Measurements from ENCODE around the gene CHGA. TPM values are rescaled to one million over a fixed set of nuclear protein-coding genes. Genes with fewer than 3 reads are reported as not detected.

The CHGA gene
- polyA plus RNA-seq, 4 donors: 20.4 to 1,234 (median 106) TPM

DNA sequence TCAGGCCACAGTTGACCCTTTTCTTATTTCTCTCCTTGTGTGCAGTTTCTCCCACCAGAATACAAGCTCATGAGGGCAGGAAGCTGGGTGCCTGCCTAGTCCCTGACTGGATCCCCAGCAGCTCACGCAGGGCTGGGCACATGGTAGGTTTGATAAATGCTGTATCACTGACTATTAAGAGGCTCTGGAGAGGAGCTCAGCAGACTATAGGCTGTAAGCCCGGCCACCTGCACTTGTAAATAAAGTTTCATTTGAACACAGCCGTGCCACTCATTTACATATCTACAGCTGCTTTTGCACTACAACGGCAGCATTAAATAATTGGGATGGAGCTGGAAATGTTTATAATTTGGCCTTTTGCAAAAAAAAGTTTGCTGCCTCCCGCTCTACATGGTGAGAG lies 32.0 kb downstream of the CHGA start:
- Histone ChIP-seq H3K27me3 (ENCODE audit: control insufficient read depth in 3 of 3, insufficient read depth in 3 of 3, low read length in 3 of 3) (no peaks in the 10 kb centered on the region), H3K36me3 (ENCODE audit: control insufficient read depth in 3 of 3, insufficient read depth in 2 of 3, low read depth in 1 of 3, low read length in 3 of 3) (peaks cover 8 to 99% (median 14%) of the 10 kb centered on the region in 3 donors), H3K4me3 (ENCODE audit: low read depth in 1 of 3, low read length in 3 of 3) (no peak overlapping the region), H3K9me3 (ENCODE audit: control insufficient read depth in 2 of 2, insufficient read depth in 1 of 2, low read depth in 1 of 2, low read length in 1 of 2) (no peaks in the 10 kb centered on the region), H3K27ac (ENCODE audit: low read depth in 1 of 3, low read length in 2 of 3) (no peak overlapping the region), H3K4me1 (ENCODE audit: control insufficient read depth in 3 of 3, insufficient read depth in 2 of 3, low read depth in 1 of 3, low read length in 2 of 3) (peaks cover 0 to 2% (median 0%) of the 10 kb centered on the region in 3 donors)
- no peak for DNase-seq
- 84 to 86% (median 85%) methylated on average over 5 of the region's 5 CpGs for WGBS, 3 donors
- FAIRE-seq: no peak

GRCh38 chr14:92955381-92955780 lies 32.4 kb downstream of the CHGA start:
- FAIRE-seq (no peak), DNase-seq (no peak)
- Histone ChIP-seq H3K27me3 (ENCODE audit: control insufficient read depth in 3 of 3, insufficient read depth in 3 of 3, low read length in 3 of 3) (no peaks in the 10 kb centered on the region), H3K36me3 (ENCODE audit: control insufficient read depth in 3 of 3, insufficient read depth in 2 of 3, low read depth in 1 of 3, low read length in 3 of 3) (peaks cover 5 to 99% (median 14%) of the 10 kb centered on the region in 3 donors), H3K4me1 (ENCODE audit: control insufficient read depth in 3 of 3, insufficient read depth in 2 of 3, low read depth in 1 of 3, low read length in 2 of 3) (peaks cover 0 to 5% (median 0%) of the 10 kb centered on the region in 3 donors), H3K27ac (ENCODE audit: low read depth in 1 of 3, low read length in 2 of 3) (no peak overlapping the region), H3K4me3 (ENCODE audit: low read depth in 1 of 3, low read length in 3 of 3) (no peak overlapping the region), H3K9me3 (ENCODE audit: control insufficient read depth in 2 of 2, insufficient read depth in 1 of 2, low read depth in 1 of 2, low read length in 1 of 2) (no peaks in the 10 kb centered on the region)
- 89 to 96% (median 94%) methylated on average over 7 of the region's 7 CpGs for WGBS, 3 donors

- no peaks in the 10 kb centered on the region for H3K27me3 ChIP-seq (ENCODE audit: control insufficient read depth in 3 of 3, insufficient read depth in 3 of 3, low read length in 3 of 3)
- H3K9me3 ChIP-seq (ENCODE audit: control insufficient read depth in 2 of 2, insufficient read depth in 1 of 2, low read depth in 1 of 2, low read length in 1 of 2): no peaks in the 10 kb centered on the region
- no peak for DNase-seq
- FAIRE-seq: no peak
- H3K27ac ChIP-seq (ENCODE audit: low read depth in 1 of 3, low read length in 2 of 3): no peak overlapping the region
- peaks cover 0 to 5% (median 0%) of the 10 kb centered on the region in 3 donors for H3K4me1 ChIP-seq (ENCODE audit: control insufficient read depth in 3 of 3, insufficient read depth in 2 of 3, low read depth in 1 of 3, low read length in 2 of 3)
- WGBS, 3 donors: 83 to 84% (median 83%) methylated on average over 11 of the region's 11 CpGs
- peaks cover 4 to 99% (median 20%) of the 10 kb centered on the region in 3 donors for H3K36me3 ChIP-seq (ENCODE audit: control insufficient read depth in 3 of 3, insufficient read depth in 2 of 3, low read depth in 1 of 3, low read length in 3 of 3)
- H3K4me3 ChIP-seq (ENCODE audit: low read depth in 1 of 3, low read length in 3 of 3): no peak overlapping the region
Observed at GRCh38 chr14:92956961-92957360, 34.0 kb downstream of the CHGA start.

- 87 to 91% (median 90%) methylated on average over 22 of the region's 22 CpGs for WGBS, 3 donors
- Histone ChIP-seq H3K4me3 (ENCODE audit: low read depth in 1 of 3, low read length in 3 of 3) (no peak overlapping the region), H3K27ac (ENCODE audit: low read depth in 1 of 3, low read length in 2 of 3) (no peak overlapping the region), H3K9me3 (ENCODE audit: control insufficient read depth in 2 of 2, insufficient read depth in 1 of 2, low read depth in 1 of 2, low read length in 1 of 2) (no peaks in the 10 kb centered on the region), H3K27me3 (ENCODE audit: control insufficient read depth in 3 of 3, insufficient read depth in 3 of 3, low read length in 3 of 3) (no peaks in the 10 kb centered on the region), H3K4me1 (ENCODE audit: control insufficient read depth in 3 of 3, insufficient read depth in 2 of 3, low read depth in 1 of 3, low read length in 2 of 3) (peaks cover 0 to 5% (median 0%) of the 10 kb centered on the region in 3 donors), H3K36me3 (ENCODE audit: control insufficient read depth in 3 of 3, insufficient read depth in 2 of 3, low read depth in 1 of 3, low read length in 3 of 3) (peaks cover 4 to 98% (median 21%) of the 10 kb centered on the region in 3 donors)
- FAIRE-seq (no peak), DNase-seq (no peak)
Observed at GRCh38 chr14:92958373-92959188, 35.6 kb downstream of the CHGA start.

- peaks cover 4 to 95% (median 21%) of the 10 kb centered on the region in 3 donors for H3K36me3 ChIP-seq (ENCODE audit: control insufficient read depth in 3 of 3, insufficient read depth in 2 of 3, low read depth in 1 of 3, low read length in 3 of 3)
- no peak overlapping the region for H3K4me3 ChIP-seq (ENCODE audit: low read depth in 1 of 3, low read length in 3 of 3)
- no peaks in the 10 kb centered on the region for H3K27me3 ChIP-seq (ENCODE audit: control insufficient read depth in 3 of 3, insufficient read depth in 3 of 3, low read length in 3 of 3)
- FAIRE-seq: no peak
- H3K27ac ChIP-seq (ENCODE audit: low read depth in 1 of 3, low read length in 2 of 3): no peak overlapping the region
- no peaks in the 10 kb centered on the region for H3K9me3 ChIP-seq (ENCODE audit: control insufficient read depth in 2 of 2, insufficient read depth in 1 of 2, low read depth in 1 of 2, low read length in 1 of 2)
- H3K4me1 ChIP-seq (ENCODE audit: control insufficient read depth in 3 of 3, insufficient read depth in 2 of 3, low read depth in 1 of 3, low read length in 2 of 3): peaks cover 0 to 5% (median 0%) of the 10 kb centered on the region in 3 donors
- no peak for DNase-seq
- WGBS, 3 donors: 80 to 93% (median 92%) methylated on average over 10 of the region's 10 CpGs
Observed at GRCh38 chr14:92959189-92959531, 36.2 kb downstream of the CHGA start.

GRCh38 chr14:92959761-92960680 lies 37.1 kb downstream of the CHGA start:
- H3K36me3 ChIP-seq (ENCODE audit: control insufficient read depth in 3 of 3, insufficient read depth in 2 of 3, low read depth in 1 of 3, low read length in 3 of 3): peaks cover 4 to 89% (median 21%) of the 10 kb centered on the region in 3 donors
- H3K27ac ChIP-seq (ENCODE audit: low read depth in 1 of 3, low read length in 2 of 3): no peak overlapping the region
- WGBS, 3 donors: 85 to 91% (median 89%) methylated on average over 30 of the region's 30 CpGs
- no peak overlapping the region for H3K4me3 ChIP-seq (ENCODE audit: low read depth in 1 of 3, low read length in 3 of 3)
- H3K9me3 ChIP-seq (ENCODE audit: control insufficient read depth in 2 of 2, insufficient read depth in 1 of 2, low read depth in 1 of 2, low read length in 1 of 2): peaks cover 0 to 4% of the 10 kb centered on the region in 2 donors
- no peak for DNase-seq
- peaks cover 0 to 5% (median 0%) of the 10 kb centered on the region in 3 donors for H3K4me1 ChIP-seq (ENCODE audit: control insufficient read depth in 3 of 3, insufficient read depth in 2 of 3, low read depth in 1 of 3, low read length in 2 of 3)
- no peak for FAIRE-seq
- H3K27me3 ChIP-seq (ENCODE audit: control insufficient read depth in 3 of 3, insufficient read depth in 3 of 3, low read length in 3 of 3): no peaks in the 10 kb centered on the region

DNA sequence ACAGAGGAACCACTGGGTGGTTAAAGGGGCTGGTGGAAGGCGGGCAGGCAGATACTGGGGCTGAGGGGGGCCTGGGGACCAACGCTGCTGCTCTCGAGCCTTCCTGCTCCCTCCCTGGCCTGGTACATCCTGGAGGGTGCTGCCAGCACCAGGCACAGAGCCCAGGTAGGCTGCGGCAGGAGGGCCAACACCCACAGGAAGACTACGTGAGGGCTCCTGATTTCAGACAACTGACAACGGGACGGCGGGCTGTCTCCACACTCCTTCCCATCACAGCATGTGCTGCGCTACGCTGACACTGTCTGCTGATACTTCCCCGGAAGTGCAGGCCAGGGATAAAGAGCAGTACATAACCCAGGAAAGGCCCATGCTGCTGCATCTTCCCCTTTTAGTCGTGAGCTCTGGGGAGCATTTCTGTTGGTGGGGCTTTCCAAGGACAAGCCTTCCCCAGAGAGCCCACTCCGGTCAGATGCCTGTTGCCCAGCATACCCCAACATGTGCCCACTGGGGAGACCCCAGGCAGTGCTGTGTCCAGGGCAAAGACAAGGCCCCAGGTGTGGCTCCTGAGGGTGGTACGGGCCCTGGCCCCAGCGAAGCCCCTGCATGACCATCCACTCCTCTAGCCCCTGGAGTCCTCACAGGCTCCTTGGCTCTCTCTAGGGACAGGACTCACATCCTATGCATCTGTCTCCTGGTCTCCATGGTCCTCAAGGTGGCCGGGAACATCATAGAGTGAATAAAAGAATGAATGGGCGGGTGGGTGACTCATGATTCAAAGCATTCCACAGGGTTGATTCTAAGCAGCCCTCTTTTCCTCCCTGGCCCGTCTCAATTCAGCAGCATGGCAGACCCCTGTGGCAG lies 38.0 kb downstream of the CHGA start:
- Histone ChIP-seq H3K27me3 (ENCODE audit: control insufficient read depth in 3 of 3, insufficient read depth in 3 of 3, low read length in 3 of 3) (no peaks in the 10 kb centered on the region), H3K4me3 (ENCODE audit: low read depth in 1 of 3, low read length in 3 of 3) (no peak overlapping the region), H3K36me3 (ENCODE audit: control insufficient read depth in 3 of 3, insufficient read depth in 2 of 3, low read depth in 1 of 3, low read length in 3 of 3) (peaks cover 4 to 82% (median 18%) of the 10 kb centered on the region in 3 donors), H3K27ac (ENCODE audit: low read depth in 1 of 3, low read length in 2 of 3) (no peak overlapping the region), H3K4me1 (ENCODE audit: control insufficient read depth in 3 of 3, insufficient read depth in 2 of 3, low read depth in 1 of 3, low read length in 2 of 3) (peaks cover 0 to 5% (median 0%) of the 10 kb centered on the region in 3 donors), H3K9me3 (ENCODE audit: control insufficient read depth in 2 of 2, insufficient read depth in 1 of 2, low read depth in 1 of 2, low read length in 1 of 2) (peaks cover 0 to 4% of the 10 kb centered on the region in 2 donors)
- DNase-seq (no peak), FAIRE-seq (no peak)
- 90 to 91% (median 91%) methylated on average over 18 of the region's 18 CpGs for WGBS, 3 donors

DNA sequence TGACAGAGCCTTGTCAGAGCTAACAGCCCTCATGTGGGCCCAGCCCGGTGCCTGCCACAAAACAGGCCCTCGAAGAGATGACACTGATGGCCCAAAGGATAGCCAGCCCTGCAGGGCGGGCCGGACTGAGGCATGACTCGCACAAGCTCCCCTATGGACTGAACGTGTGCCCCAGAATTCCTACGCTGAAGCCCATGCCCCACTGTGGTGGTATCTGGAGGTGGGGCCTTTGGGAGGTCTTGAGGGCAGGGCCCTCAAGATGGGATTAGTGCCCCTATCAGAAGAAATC lies 38.6 kb downstream of the CHGA start:
- Histone ChIP-seq H3K27ac (ENCODE audit: low read depth in 1 of 3, low read length in 2 of 3) (no peak overlapping the region), H3K4me1 (ENCODE audit: control insufficient read depth in 3 of 3, insufficient read depth in 2 of 3, low read depth in 1 of 3, low read length in 2 of 3) (peaks cover 0 to 5% (median 0%) of the 10 kb centered on the region in 3 donors), H3K9me3 (ENCODE audit: control insufficient read depth in 2 of 2, insufficient read depth in 1 of 2, low read depth in 1 of 2, low read length in 1 of 2) (peaks cover 0 to 4% of the 10 kb centered on the region in 2 donors), H3K4me3 (ENCODE audit: low read depth in 1 of 3, low read length in 3 of 3) (no peak overlapping the region), H3K36me3 (ENCODE audit: control insufficient read depth in 3 of 3, insufficient read depth in 2 of 3, low read depth in 1 of 3, low read length in 3 of 3) (peaks cover 4 to 79% (median 18%) of the 10 kb centered on the region in 3 donors), H3K27me3 (ENCODE audit: control insufficient read depth in 3 of 3, insufficient read depth in 3 of 3, low read length in 3 of 3) (no peaks in the 10 kb centered on the region)
- no peak for DNase-seq
- 94 to 98% (median 95%) methylated on average over 7 of the region's 7 CpGs for WGBS, 3 donors
- no peak for FAIRE-seq
